Bronchial epithelial cell (primary cell): ENCODE results near the gene CLDN6. TPM values are rescaled to one million over a fixed set of nuclear protein-coding genes. Genes with fewer than 3 reads are reported as not detected.
A peak's percentile ranks its signal among the peaks of the same experiment; 100 is the strongest.

Experiments used
- DNase-seq: peaks from one replicate; pipeline ENCODE4 v3.0.0-alpha.2; 2010; ENCODE audit warnings: low read depth
- FAIRE-seq: peaks from 2 replicates; lab custom pipeline; 2011; peaks lifted over from hg19 to GRCh38; lab: Jason Lieb, UNC
- H3K27me3 ChIP-seq: 2 replicates; pipeline ENCODE4 v1.5.1; 2011; ENCODE audit warnings: low read length; ENCODE audit not compliant: control insufficient read depth, insufficient read depth
- H3K36me3 ChIP-seq: 2 replicates; pipeline ENCODE4 v1.5.1; 2011; ENCODE audit warnings: low read length; ENCODE audit not compliant: control insufficient read depth, insufficient read depth
- H3K4me3 ChIP-seq: 2 replicates; pipeline ENCODE4 v1.5.1; 2011; ENCODE audit warnings: mild to moderate bottlenecking, low read depth, low read length, control low read depth
- total RNA-seq: library from RNA; depleted of rRNA; stranded (reverse); fragments of >200 nt; gene quantifications from 2 replicates; pipeline ENCODE4 v1.2.1, GENCODE V29; 2014
- TF ChIP-seq, protein P1 (sequence below): IDR thresholded peaks from 2 replicates; pipeline ENCODE4 v1.5.1; 2011; ENCODE audit warnings: mild to moderate bottlenecking, moderate library complexity, low read length, control low read depth, inconsistent platforms; ENCODE audit not compliant: insufficient read depth, severe bottlenecking

CLDN6 gene
- total RNA-seq, 1 donor from 2014 or later: not detected

DNA sequence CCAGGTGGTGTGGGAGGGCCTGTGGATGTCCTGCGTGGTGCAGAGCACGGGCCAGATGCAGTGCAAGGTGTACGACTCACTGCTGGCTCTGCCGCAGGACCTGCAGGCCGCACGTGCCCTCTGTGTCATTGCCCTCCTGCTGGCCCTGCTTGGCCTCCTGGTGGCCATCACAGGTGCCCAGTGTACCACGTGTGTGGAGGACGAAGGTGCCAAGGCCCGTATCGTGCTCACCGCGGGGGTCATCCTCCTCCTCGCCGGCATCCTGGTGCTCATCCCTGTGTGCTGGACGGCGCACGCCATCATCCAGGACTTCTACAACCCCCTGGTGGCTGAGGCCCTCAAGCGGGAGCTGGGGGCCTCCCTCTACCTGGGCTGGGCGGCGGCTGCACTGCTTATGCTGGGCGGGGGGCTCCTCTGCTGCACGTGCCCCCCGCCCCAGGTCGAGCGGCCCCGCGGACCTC is 4.5 kb downstream of the CLDN6 start:
- peaks cover 5% of the 10 kb centered on the region for H3K27me3 ChIP-seq
- H3K4me3 ChIP-seq: no peak overlapping the region
- no peaks in the 10 kb centered on the region for H3K36me3 ChIP-seq
- TF ChIP-seq, protein P1, sequence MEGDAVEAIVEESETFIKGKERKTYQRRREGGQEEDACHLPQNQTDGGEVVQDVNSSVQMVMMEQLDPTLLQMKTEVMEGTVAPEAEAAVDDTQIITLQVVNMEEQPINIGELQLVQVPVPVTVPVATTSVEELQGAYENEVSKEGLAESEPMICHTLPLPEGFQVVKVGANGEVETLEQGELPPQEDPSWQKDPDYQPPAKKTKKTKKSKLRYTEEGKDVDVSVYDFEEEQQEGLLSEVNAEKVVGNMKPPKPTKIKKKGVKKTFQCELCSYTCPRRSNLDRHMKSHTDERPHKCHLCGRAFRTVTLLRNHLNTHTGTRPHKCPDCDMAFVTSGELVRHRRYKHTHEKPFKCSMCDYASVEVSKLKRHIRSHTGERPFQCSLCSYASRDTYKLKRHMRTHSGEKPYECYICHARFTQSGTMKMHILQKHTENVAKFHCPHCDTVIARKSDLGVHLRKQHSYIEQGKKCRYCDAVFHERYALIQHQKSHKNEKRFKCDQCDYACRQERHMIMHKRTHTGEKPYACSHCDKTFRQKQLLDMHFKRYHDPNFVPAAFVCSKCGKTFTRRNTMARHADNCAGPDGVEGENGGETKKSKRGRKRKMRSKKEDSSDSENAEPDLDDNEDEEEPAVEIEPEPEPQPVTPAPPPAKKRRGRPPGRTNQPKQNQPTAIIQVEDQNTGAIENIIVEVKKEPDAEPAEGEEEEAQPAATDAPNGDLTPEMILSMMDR: no peak
- FAIRE-seq (no peak), DNase-seq (no peak)

DNA sequence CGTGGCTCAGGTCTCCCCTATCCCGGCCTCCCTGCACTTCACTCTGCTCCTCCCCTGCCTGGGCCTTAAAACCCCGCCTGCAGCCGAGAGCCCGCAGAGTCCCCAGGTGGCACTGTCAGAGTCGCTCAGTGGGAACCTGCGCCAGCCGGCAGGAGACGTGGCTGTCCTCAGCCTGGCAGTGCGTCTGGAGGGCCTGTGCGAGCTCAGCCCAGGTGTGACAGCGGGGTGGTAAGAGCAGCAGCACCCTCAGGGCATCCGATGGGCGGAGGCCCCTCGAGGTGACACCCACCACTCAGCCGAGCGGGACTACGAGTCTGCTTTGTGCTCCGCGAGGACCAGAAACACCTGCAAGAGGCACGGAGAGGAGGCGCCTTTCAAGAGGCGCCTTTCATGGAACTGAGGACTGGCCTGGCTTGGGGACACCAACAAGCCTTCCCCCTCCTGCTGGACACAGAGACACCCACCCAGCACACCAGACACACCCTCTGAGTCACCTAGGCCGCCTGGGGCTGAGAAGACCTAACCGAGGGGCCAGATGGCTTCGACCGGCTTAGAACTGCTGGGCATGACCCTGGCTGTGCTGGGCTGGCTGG is 5.1 kb downstream of the CLDN6 start, which contains the start of gene CLDN9:
CLDN9 (plus strand) TSS at position 96 of the 593 bp plus-strand sequence; CDS start at position 536, 440 bp downstream.
- H3K27me3 ChIP-seq: peaks cover 5% of the 10 kb centered on the region
- DNase-seq (no peak), FAIRE-seq (no peak)
- H3K36me3 ChIP-seq: no peaks in the 10 kb centered on the region
- H3K4me3 ChIP-seq: no peak within 1 kb of the TSS
- TF ChIP-seq, protein P1: no peak

DNA sequence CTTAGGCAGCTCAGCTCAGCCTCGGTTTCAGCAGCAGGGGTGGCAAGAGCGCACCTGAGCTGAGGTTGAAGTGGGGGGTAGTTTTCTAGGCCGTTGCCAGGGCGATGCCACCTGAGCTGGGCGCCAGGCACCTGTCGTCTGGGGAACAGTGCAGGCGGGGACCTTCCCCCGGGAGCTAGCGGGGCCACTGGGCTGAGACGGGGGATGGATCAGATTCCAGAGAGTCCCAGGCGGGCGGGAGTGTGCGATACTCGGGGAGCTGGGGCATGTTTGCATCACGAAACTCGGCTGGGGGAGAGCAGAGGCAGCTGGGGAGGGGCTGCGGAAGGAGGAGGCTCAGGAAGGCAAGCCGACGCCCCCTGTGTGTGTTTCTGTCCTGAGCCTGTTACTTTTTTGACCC is 5.7 kb downstream of the CLDN6 start:
- peaks cover 5% of the 10 kb centered on the region for H3K27me3 ChIP-seq
- no peak overlapping the region for H3K4me3 ChIP-seq
- TF ChIP-seq, protein P1: no peak
- FAIRE-seq: no peak
- DNase-seq: no peak
- H3K36me3 ChIP-seq: no peaks in the 10 kb centered on the region

DNA sequence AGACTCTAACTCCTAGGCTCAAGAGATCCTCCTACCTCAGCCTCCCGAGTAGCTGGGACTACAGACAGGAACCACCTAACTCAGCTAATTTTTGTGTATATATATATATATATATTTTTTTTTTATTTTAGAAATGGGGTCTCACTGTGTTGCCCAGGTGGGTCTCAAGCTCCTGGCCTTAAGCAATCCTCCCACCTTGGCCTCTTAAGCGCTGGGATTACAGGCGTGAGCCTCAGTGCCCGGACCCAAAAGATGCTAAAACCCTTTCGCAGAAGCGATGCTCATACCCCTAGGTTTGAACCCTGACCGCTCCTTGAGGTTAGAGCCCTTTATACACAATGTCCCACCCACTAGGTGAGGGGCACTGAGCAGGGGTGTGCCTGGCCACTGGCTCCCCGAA is 7.5 kb downstream of the CLDN6 start:
- Histone ChIP-seq H3K4me3 (no peak overlapping the region), H3K36me3 (peaks cover 2% of the 10 kb centered on the region), H3K27me3 (peaks cover 5% of the 10 kb centered on the region)
- DNase-seq: no peak
- TF ChIP-seq, protein P1: no peak
- no peak for FAIRE-seq

DNA sequence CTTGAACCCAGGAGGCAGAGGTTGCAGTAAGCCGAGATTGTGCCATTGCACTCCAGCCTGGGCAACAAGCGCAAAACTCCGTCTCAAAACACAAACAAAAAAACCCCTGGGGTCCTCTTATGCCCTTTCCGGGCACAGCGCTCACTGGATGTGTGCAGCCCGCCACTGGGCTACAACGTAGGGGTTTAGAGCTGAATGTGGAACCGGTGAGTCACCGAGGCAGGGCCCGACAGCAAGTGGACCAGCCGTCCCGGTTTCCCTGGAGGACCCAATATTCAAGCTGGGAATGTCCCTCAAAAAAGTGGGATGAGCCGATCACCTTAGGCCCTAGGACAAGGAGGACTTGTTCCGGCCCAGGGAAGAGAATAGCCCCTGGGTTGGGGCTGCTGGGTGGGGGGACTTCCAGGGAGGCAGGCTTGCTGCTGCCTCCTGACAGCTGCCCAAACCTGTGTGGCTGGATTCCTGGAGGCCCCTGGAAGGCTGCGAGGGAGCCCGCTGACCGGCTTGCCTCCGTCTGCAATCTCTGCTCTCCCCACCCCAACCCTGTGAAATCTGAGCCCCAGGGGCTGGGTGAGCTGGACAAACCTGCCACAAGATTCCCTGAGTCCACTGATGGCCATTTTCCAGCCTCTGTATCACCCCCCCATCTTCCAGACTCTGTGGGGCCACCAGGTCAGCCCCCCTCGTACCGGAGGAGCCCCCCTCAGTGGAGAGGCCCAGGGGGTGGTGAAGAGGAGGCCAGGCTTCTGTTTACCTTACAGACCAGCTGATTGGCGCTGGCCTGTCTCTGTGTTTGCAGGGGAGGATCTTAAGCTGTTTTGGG is 8.2 kb downstream of the CLDN6 start:
- Histone ChIP-seq H3K27me3 (peaks cover 5% of the 10 kb centered on the region), H3K36me3 (peaks cover 2% of the 10 kb centered on the region), H3K4me3 (no peak overlapping the region)
- TF ChIP-seq, protein P1: no peak
- DNase-seq: peak; percentile 79
- FAIRE-seq: no peak
